OCI-LY7 (cell line): ENCODE measurements around the gene GAK. TPM values are rescaled to one million over a fixed set of nuclear protein-coding genes. Genes with fewer than 3 reads are reported as not detected.
"Not testable (repeated sequence)": the region's sequence is repeated elsewhere in the genome, so short reads cannot be mapped to it uniquely, and the experiment has no call there.

Experiments used
- BruUV-seq: library from RNA; stranded (reverse); fragments of 400-500 nt; replicated peaks from 2 replicates; lab custom pipeline; 2021; lab: Mats Ljungman, UMichigan
- CTCF ChIA-PET: fragments of 300-600 bp; sonication (Branson Sonifier 250); formaldehyde crosslinking; loops from one replicate; lab custom pipeline; 2022; ENCODE audit warnings: antibody characterized with exemption; ENCODE audit not compliant: unreplicated experiment; lab: Charles Lee
- POLR2A ChIA-PET: fragments of 300-600 bp; sonication (Branson Sonifier 250); formaldehyde crosslinking; loops from one replicate; lab custom pipeline; 2022; ENCODE audit warnings: antibody characterized with exemption; lab: Charles Lee
- DNase-seq: peaks from one replicate; pipeline ENCODE4 v3.0.0-alpha.2; 2015; ENCODE audit warnings: low spot score
- H2AFZ ChIP-seq: fragments of 200-600 bp; sonication (generic), shearing (Covaris generic); 2 replicates; pipeline ENCODE4 v1.6.1; 2014; ENCODE audit warnings: mild to moderate bottlenecking, antibody characterized with exemption, low read length, moderate library complexity
- H3K27ac ChIP-seq: fragments of 200-600 bp; sonication (generic); 2 replicates; pipeline ENCODE4 v1.5.1; 2014; ENCODE audit warnings: mixed run types, low read depth, mild to moderate bottlenecking, moderate library complexity, low read length, inconsistent platforms; ENCODE audit not compliant: poor library complexity, severe bottlenecking
- H3K36me3 ChIP-seq: fragments of 200-600 bp; sonication (generic); 2 replicates; pipeline ENCODE4 v1.6.1; 2014; ENCODE audit warnings: mild to moderate bottlenecking, antibody characterized with exemption, low read length, moderate library complexity, mixed read lengths; ENCODE audit not compliant: insufficient read depth
- H3K4me1 ChIP-seq: fragments of 200-600 bp; sonication (generic); 2 replicates; pipeline ENCODE4 v1.5.1; 2014; ENCODE audit warnings: mild to moderate bottlenecking, low read length; ENCODE audit not compliant: insufficient read depth, poor library complexity, severe bottlenecking
- H3K4me2 ChIP-seq: fragments of 200-600 bp; sonication (generic); 2 replicates; pipeline ENCODE4 v1.6.1; 2014; ENCODE audit warnings: mild to moderate bottlenecking, low read length
- H3K4me3 ChIP-seq: fragments of 200-600 bp; sonication (generic); 2 replicates; pipeline ENCODE4 v1.5.1; 2014; ENCODE audit warnings: mild to moderate bottlenecking, low read depth, low read length; ENCODE audit not compliant: poor library complexity, severe bottlenecking
- H3K79me2 ChIP-seq: fragments of 200-600 bp; sonication (generic); 2 replicates; pipeline ENCODE4 v1.6.1; 2016; ENCODE audit warnings: low read depth, mild to moderate bottlenecking, low read length, moderate library complexity, mixed read lengths; ENCODE audit not compliant: insufficient read depth
- H3K9me2 ChIP-seq: fragments of 200-600 bp; sonication (generic); 2 replicates; pipeline ENCODE4 v1.6.1; 2016; ENCODE audit warnings: mild to moderate bottlenecking, low read length, mixed read lengths; ENCODE audit not compliant: insufficient read depth
- H3K9me3 ChIP-seq: fragments of 200-600 bp; sonication (generic); 2 replicates; pipeline ENCODE4 v1.6.1; 2014; ENCODE audit warnings: mild to moderate bottlenecking, mixed run types, low read length, mixed read lengths
- H4K20me1 ChIP-seq: fragments of 200-600 bp; sonication (generic); 2 replicates; pipeline ENCODE4 v1.6.1; 2014; ENCODE audit warnings: mild to moderate bottlenecking, antibody characterized with exemption, low read length, moderate library complexity, mixed read lengths; ENCODE audit not compliant: insufficient read depth
- EZH2phosphoT487 ChIP-seq: fragments of 200-600 bp; sonication (generic); IDR thresholded peaks from 2 replicates; pipeline ENCODE4 v1.6.1; 2018; ENCODE audit warnings: low read depth, borderline replicate concordance, mild to moderate bottlenecking, mixed run types, antibody characterized with exemption, low read length, moderate library complexity, mixed read lengths
- intact Hi-C: fragments of 100-400 bp; cut with micrococcal nuclease; formaldehyde crosslinking; loops from one replicate; pipeline ENCODE4 v1.10.0; 2022; ENCODE audit not compliant: unreplicated experiment
- total RNA-seq, 2 experiments: library from RNA; depleted of rRNA in 1 of 2; stranded (reverse); fragments of >200 nt in 1 of 2; shearing (Covaris generic) in 1 of 2; gene quantifications; 2 replicates each; pipeline ENCODE4 v1.2.3, GENCODE V29; 2014 to 2022
- TF ChIP-seq, protein P1 (sequence below): fragments of 200-600 bp; sonication (generic); conservative IDR thresholded peaks from 2 replicates; pipeline ENCODE4 v1.5.1; 2014; ENCODE audit warnings: mild to moderate bottlenecking, antibody characterized with exemption, low read length, moderate library complexity, mixed read lengths

GAK gene
- total RNA-seq, 2 experiments from 2014 or later = 86.1 to 107 TPM

GRCh38 chr4:807792-808191, 124.3 kb downstream of the GAK start:
- intact Hi-C loops = no loop called here
- no peak overlapping the region for H3K4me2 ChIP-seq
- H3K9me2 ChIP-seq = no peaks in the 10 kb centered on the region
- H3K4me3 ChIP-seq = no peak overlapping the region
- H3K4me1 ChIP-seq = no peaks in the 10 kb centered on the region
- H3K27ac ChIP-seq = no peak overlapping the region
- TF ChIP-seq, protein P1, sequence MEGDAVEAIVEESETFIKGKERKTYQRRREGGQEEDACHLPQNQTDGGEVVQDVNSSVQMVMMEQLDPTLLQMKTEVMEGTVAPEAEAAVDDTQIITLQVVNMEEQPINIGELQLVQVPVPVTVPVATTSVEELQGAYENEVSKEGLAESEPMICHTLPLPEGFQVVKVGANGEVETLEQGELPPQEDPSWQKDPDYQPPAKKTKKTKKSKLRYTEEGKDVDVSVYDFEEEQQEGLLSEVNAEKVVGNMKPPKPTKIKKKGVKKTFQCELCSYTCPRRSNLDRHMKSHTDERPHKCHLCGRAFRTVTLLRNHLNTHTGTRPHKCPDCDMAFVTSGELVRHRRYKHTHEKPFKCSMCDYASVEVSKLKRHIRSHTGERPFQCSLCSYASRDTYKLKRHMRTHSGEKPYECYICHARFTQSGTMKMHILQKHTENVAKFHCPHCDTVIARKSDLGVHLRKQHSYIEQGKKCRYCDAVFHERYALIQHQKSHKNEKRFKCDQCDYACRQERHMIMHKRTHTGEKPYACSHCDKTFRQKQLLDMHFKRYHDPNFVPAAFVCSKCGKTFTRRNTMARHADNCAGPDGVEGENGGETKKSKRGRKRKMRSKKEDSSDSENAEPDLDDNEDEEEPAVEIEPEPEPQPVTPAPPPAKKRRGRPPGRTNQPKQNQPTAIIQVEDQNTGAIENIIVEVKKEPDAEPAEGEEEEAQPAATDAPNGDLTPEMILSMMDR = no peak
- TF ChIP-seq EZH2phosphoT487 = no peak
- no peaks in the 10 kb centered on the region for H4K20me1 ChIP-seq
- DNase-seq = no peak
- ChIA-PET CTCF (no interaction called here), POLR2A (interaction anchor here (0.6 kb wide), 1 partner anchor 623 kb away, joined by 3 read pairs; no protein-coding TSS in a partner anchor)
- no TSS peak for BruUV-seq
- H2AFZ ChIP-seq = no peak overlapping the region
- no peaks in the 10 kb centered on the region for H3K36me3 ChIP-seq
- 0 out of 2 replicates have a peak, but pooled peaks cover 12% of the 10 kb centered on the region for H3K9me3 ChIP-seq
- H3K79me2 ChIP-seq = no peaks in the 10 kb centered on the region

DNA sequence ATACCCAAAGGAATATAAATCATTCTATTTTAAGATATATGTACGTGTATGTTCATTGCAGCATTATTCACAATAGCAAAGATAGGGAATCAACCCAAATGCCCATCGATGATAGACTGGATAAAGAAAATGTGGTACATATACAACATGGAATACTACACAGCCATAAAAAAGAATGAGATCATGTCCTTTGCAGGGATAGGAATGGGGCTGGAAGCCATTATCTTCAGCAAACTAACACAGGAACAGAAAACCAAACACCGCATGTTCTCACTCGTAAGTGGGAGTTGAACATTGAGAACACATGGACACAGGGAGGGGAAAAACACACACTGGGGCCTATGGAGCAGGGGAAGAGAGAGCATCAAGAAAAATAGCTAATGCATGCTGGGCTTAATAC, 125.1 kb downstream of the GAK start:
- BruUV-seq, H3K27ac ChIP-seq, H4K20me1 ChIP-seq, H3K4me3 ChIP-seq, CTCF ChIA-PET, H3K79me2 ChIP-seq, H3K36me3 ChIP-seq, H3K4me1 ChIP-seq, intact Hi-C loops, H3K9me2 ChIP-seq, DNase-seq, H2AFZ ChIP-seq, H3K4me2 ChIP-seq: not testable (repeated sequence)
- POLR2A ChIA-PET = interaction anchor here (0.8 kb wide), 1 partner anchor 9 kb away, joined by 6 read pairs; no protein-coding TSS in a partner anchor
- peaks cover 15% of the 10 kb centered on the region; the same call in 1 of the 2 replicates for H3K9me3 ChIP-seq

GRCh38 chr4:804804-805203, 127.3 kb downstream of the GAK start:
- no TSS peak for BruUV-seq
- Histone ChIP-seq H3K36me3 (peaks cover 5% of the 10 kb centered on the region; the same call in 1 of the 2 replicates), H2AFZ (no peak overlapping the region), H3K27ac (no peak overlapping the region), H3K4me1 (no peaks in the 10 kb centered on the region), H3K4me2 (no peak overlapping the region), H3K9me2 (no peaks in the 10 kb centered on the region), H3K9me3 (peaks cover 22% of the 10 kb centered on the region; the same call in 1 of the 2 replicates), H3K79me2 (no peaks in the 10 kb centered on the region), H3K4me3 (no peak overlapping the region), H4K20me1 (no peaks in the 10 kb centered on the region)
- POLR2A ChIA-PET = interaction anchor here (0.7 kb wide), 1 partner anchor 11 kb away, joined by 3 read pairs; no protein-coding TSS in a partner anchor
- CTCF ChIA-PET = no interaction called here
- no peak for DNase-seq
- intact Hi-C loops = no loop called here
- no peak for TF ChIP-seq EZH2phosphoT487
- TF ChIP-seq, protein P1 = no peak
